RWPE1 (cell line): ENCODE measurements around the gene PIK3R6.

Source experiments
- CTCF ChIA-PET: fragments of 350-600 bp; sonication (Branson Sonifier 250); formaldehyde crosslinking; extraction: SDS; loops from one replicate; lab custom pipeline; 2021; lab: Yijun Ruan, JAX
- POLR2A ChIA-PET: fragments of 400-600 bp; formaldehyde crosslinking; extraction: SDS; loops from one replicate; lab custom pipeline; 2020; ENCODE audit warnings: antibody characterized with exemption; ENCODE audit not compliant: low non-redundant PET; lab: Yijun Ruan, JAX
- DNase-seq: peaks from one replicate; pipeline ENCODE4 v3.0.0; 2012; ENCODE audit warnings: low spot score
- H3K27ac ChIP-seq: fragments of 450-650 bp; 2 replicates; pipeline ENCODE4 v1.5.1; 2017
- CTCF ChIP-seq: fragments of 450-650 bp; conservative IDR thresholded peaks from 2 replicates; pipeline ENCODE4 v1.5.1; 2017; ENCODE audit warnings: low read depth, mild to moderate bottlenecking

Gene PIK3R6

GRCh38 chr17:8782176-8782575 is 85.3 kb downstream of the PIK3R6 start:
- ChIA-PET POLR2A (no interaction called here), CTCF (no interaction called here)
- TF ChIP-seq CTCF = no peak
- no peak for DNase-seq
- H3K27ac ChIP-seq = no peak overlapping the region

- ChIA-PET POLR2A (no interaction called here), CTCF (no interaction called here)
- no peak for DNase-seq
- H3K27ac ChIP-seq = no peak overlapping the region
- TF ChIP-seq CTCF = no peak
Measured at GRCh38 chr17:8781776-8782175, 85.7 kb downstream of the PIK3R6 start.

- ChIA-PET CTCF (interaction anchor here (0.6 to 1.4 kb wide), 2 partner anchors 9 to 193 kb away, joined by 5 read pairs; no protein-coding TSS in a partner anchor), POLR2A (no interaction called here)
- no peak for TF ChIP-seq CTCF
- no peak overlapping the region for H3K27ac ChIP-seq
- no peak for DNase-seq
Measured at GRCh38 chr17:8776881-8777280, 90.6 kb downstream of the PIK3R6 start.

- no peak overlapping the region for H3K27ac ChIP-seq
- no peak for DNase-seq
- TF ChIP-seq CTCF = no peak
- POLR2A ChIA-PET = no interaction called here
- CTCF ChIA-PET = interaction anchor here (1.4 kb wide), 1 partner anchor 9 kb away, joined by 5 read pairs; no protein-coding TSS in a partner anchor
Measured at GRCh38 chr17:8776248-8776647, 91.2 kb downstream of the PIK3R6 start.

- DNase-seq = no peak
- no peak overlapping the region for H3K27ac ChIP-seq
- CTCF ChIA-PET = no interaction called here
- TF ChIP-seq CTCF = no peak
- POLR2A ChIA-PET = no interaction called here
Measured at GRCh38 chr17:8766731-8767130, 100.7 kb downstream of the PIK3R6 start.

- ChIA-PET CTCF (no interaction called here), POLR2A (no interaction called here)
- DNase-seq = no peak
- TF ChIP-seq CTCF = no peak
- H3K27ac ChIP-seq = no peak overlapping the region
Measured at GRCh38 chr17:8762012-8762411, 105.5 kb downstream of the PIK3R6 start.
